ENCODE data around the gene QPRT.

GRCh38 chr16:29734786-29735185, 55.8 kb downstream of the QPRT start:
- TF ChIP-seq POLR2AphosphoS5 (IDR thresholded peaks at IDR 0.05; ENCODE audit: low read depth) (no peak), CTCF (conservative IDR thresholded peaks at IDR 0.05; ENCODE audit: low read depth in 2 of 2) (no peak), JUNB (IDR thresholded peaks at IDR 0.05; ENCODE audit: unreplicated experiment) (no peak), EZH2phosphoT487 (IDR thresholded peaks at IDR 0.05; ENCODE audit: unreplicated experiment) (no peak), REST (IDR thresholded peaks at IDR 0.05; ENCODE audit: unreplicated experiment) (no peak), EZH2 (IDR thresholded peaks at IDR 0.05; ENCODE audit: low read depth, unreplicated experiment) (no peak), STAT1 (IDR thresholded peaks at IDR 0.05; ENCODE audit: unreplicated experiment) (no peak)

Data from GM23338 (cell line).